ENCODE results near the gene P3H3. TPM values are rescaled to one million over a fixed set of nuclear protein-coding genes. Genes with fewer than 3 reads are reported as not detected.

P3H3 gene
- total and polyA plus RNA-seq, 10 donors, result 4.2 to 11.7 (median 6.2) TPM

- no peak for DNase-seq
- Histone ChIP-seq H3K4me1 (peaks cover 0 to 31% (median 15%) of the 10 kb centered on the region in 6 donors), H3K36me3 (peaks cover 0 to 50% (median 3%) of the 10 kb centered on the region in 6 donors), H3K4me3 (no peak overlapping the region), H3K9me3 (no peaks in the 10 kb centered on the region), H3K27me3 (replicated peaks in 1 of 7) (peaks cover 0 to 51% (median 14%) of the 10 kb centered on the region in 7 donors), H3K27ac (no peak overlapping the region)
- intact Hi-C loops (cut with DNase I; ENCODE audit: low total_unique reads), result loop anchor here (10.0 kb wide), 1 partner anchor 65 kb away; the partner anchor contains the start of gene MLF2
- whole genome bisulfite sequencing, 5 donors, result 83 to 87% (median 83%) methylated on average over 12 to 13 of the region's 13 CpGs
- TF ChIP-seq POLR2A (IDR thresholded peaks at IDR 0.05), result no peak
- no peak for TF ChIP-seq CTCF (IDR thresholded peaks at IDR 0.05 in 8 of 11, conservative IDR thresholded peaks at IDR 0.05 in 3 of 11)
- no peak for TF ChIP-seq POLR2AphosphoS5 (IDR thresholded peaks at IDR 0.05)
Measured at GRCh38 chr12:6819106-6820030, 8.8 kb upstream of the P3H3 start.

- Histone ChIP-seq H3K4me1 (peaks cover 0 to 32% (median 17%) of the 10 kb centered on the region in 6 donors), H3K27ac (no peak overlapping the region), H3K27me3 (replicated peaks in 1 of 7) (peaks cover 0 to 59% (median 15%) of the 10 kb centered on the region in 7 donors), H3K9me3 (no peaks in the 10 kb centered on the region), H3K4me3 (no peak overlapping the region), H3K36me3 (peaks cover 0 to 42% (median 3%) of the 10 kb centered on the region in 6 donors)
- intact Hi-C loops (cut with DNase I; ENCODE audit: low total_unique reads), result loop anchor here (10.0 kb wide), 1 partner anchor 65 kb away; the partner anchor contains the start of gene MLF2
- 77 to 94% (median 91%) methylated on average over 5 of the region's 5 CpGs for WGBS, 5 donors
- TF ChIP-seq POLR2AphosphoS5 (IDR thresholded peaks at IDR 0.05) (no peak), POLR2A (IDR thresholded peaks at IDR 0.05) (no peak), CTCF (IDR thresholded peaks at IDR 0.05 in 8 of 11, conservative IDR thresholded peaks at IDR 0.05 in 3 of 11) (no peak)
- DNase-seq, result no peak
Measured at GRCh38 chr12:6820166-6820565, 8.0 kb upstream of the P3H3 start.

- DNase-seq, result no peak
- peaks cover 0 to 75% (median 32%) of the 10 kb centered on the region in 7 donors for H3K27me3 ChIP-seq (replicated peaks in 1 of 7)
- H3K27ac ChIP-seq, result peak within 1 kb of the TSS in 5 of 8 donors; percentile 25 to 69 (median 55)
- no peaks in the 10 kb centered on the region for H3K9me3 ChIP-seq
- peak within 1 kb of the TSS in 5 of 8 donors; percentile 4 to 63 (median 31) for H3K4me3 ChIP-seq
- peaks cover 0 to 27% (median 3%) of the 10 kb centered on the region in 6 donors for H3K36me3 ChIP-seq
- intact Hi-C loops (cut with DNase I; ENCODE audit: low total_unique reads), result loop anchor here (10.0 kb wide), 1 partner anchor 67 kb away; the partner anchor contains the start of gene MLF2
- WGBS, 5 donors, result 3 to 8% (median 4%) methylated on average over 18 to 28 of the region's 28 CpGs
- no peak for TF ChIP-seq POLR2AphosphoS5 (IDR thresholded peaks at IDR 0.05)
- TF ChIP-seq CTCF (IDR thresholded peaks at IDR 0.05 in 8 of 11, conservative IDR thresholded peaks at IDR 0.05 in 3 of 11), result no peak
- TF ChIP-seq POLR2A (IDR thresholded peaks at IDR 0.05), result no peak
- H3K4me1 ChIP-seq, result peaks cover 0 to 42% (median 26%) of the 10 kb centered on the region in 6 donors
Measured at GRCh38 chr12:6821591-6822425, 6.4 kb upstream of the P3H3 start, which contains the start of gene GPR162. Gene GPR162, plus strand, starts transcription at chr12:6821821. Its CDS starts 2,078 bp downstream, at chr12:6823899.
